NCI-H82 (cell line): Measurements from ENCODE around the gene HDHD3.
"Not testable (repeated sequence)": the region's sequence is repeated elsewhere in the genome, so short reads cannot be mapped to it uniquely, and the experiment has no call there.

Experiments
- DNase-seq: peaks from one replicate; lab custom pipeline; 2025; lab: John Stamatoyannopoulos, UW

HDHD3 gene

GRCh38 chr9:113389451-113389850, 12.7 kb upstream of the HDHD3 start:
- no peak for DNase-seq

- DNase-seq = no peak
Measured at GRCh38 chr9:113388833-113389232, 12.0 kb upstream of the HDHD3 start.

GRCh38 chr9:113387560-113388230, 10.9 kb upstream of the HDHD3 start:
- no peak for DNase-seq

DNA sequence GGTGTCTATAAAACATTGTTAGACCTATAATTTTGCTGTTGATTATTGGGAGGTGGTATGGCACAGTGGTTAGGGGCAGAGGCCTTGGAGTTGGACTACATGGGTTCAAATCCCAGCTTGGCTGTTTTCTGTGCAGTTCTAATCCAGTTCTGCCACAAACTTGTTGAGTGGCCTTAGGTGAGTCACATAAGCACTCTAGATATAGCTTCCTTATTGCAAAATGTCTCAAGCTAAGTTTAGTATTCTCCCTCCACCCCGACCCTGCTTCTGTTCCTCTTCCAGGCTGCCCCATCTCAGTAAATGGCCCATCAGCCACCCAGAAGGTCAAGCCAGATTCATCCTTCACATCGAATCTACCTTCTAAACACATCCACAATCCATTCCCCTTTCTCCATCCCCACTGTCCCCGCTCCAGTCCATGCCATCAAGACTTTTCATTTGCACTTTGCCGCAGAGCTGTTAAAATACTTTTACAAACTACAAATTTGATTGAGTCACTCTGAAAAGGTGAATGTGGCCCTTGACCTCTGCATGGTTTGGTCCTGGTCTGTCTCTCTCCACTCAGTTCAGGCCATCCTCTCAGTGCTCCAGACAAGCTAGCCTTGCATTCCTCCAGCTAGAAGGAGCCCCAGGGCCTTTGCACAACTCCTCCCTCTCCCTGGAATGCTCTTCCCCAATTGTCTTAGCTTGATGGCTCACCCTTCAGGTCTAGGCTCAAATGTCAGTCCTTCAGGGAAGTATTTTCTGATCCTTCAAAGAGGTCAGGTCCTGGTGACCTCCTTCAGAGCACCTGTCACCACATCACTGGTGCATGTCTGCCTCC, 10.0 kb upstream of the HDHD3 start:
- no peak for DNase-seq

GRCh38 chr9:113381909-113382411, 5.2 kb upstream of the HDHD3 start:
- DNase-seq = no peak

- not testable (repeated sequence) for DNase-seq
Measured at GRCh38 chr9:113381441-113381840, 4.7 kb upstream of the HDHD3 start.

- DNase-seq = no peak
Measured at GRCh38 chr9:113380869-113381378, 4.1 kb upstream of the HDHD3 start.

GRCh38 chr9:113379829-113380210, 3.0 kb upstream of the HDHD3 start:
- not testable (repeated sequence) for DNase-seq

DNA sequence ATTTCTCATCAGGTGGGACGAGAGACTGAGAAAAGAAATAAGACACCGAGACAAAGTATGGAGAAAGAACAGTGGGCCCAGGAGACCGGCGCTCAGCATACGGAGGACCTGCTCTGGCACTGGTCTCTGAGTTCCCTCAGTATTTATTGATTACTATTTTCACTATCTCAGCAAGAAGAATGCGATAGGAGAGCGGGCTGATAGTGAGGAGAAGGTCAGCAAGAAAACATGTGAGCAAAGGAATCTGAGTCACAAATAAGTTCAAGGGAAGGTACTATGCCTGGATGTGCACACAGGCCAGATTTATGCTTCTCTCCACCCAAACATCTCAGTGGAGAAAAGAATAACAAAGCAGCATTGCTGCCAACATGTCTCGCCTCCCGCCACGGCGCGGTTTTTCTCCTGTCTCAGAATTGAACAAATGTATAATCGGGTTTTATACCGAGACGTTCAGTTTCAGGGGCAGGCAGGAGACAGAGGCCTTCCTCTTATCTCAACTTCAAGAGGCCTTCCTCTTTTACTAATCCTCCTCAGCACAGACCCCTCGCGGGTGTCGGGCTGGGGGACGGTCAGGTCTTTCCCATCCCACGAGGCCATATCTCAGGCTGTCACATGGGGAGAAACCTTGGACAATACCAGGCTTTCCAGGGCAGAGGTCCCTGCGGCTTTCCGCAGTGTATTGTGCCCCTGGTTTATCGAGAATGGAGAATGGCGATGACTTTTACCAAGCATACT, 2.5 kb upstream of the HDHD3 start:
- DNase-seq = not testable (repeated sequence)

- no peak for DNase-seq
Measured at GRCh38 chr9:113375057-113376023, 1.4 kb downstream of the HDHD3 start.

DNA sequence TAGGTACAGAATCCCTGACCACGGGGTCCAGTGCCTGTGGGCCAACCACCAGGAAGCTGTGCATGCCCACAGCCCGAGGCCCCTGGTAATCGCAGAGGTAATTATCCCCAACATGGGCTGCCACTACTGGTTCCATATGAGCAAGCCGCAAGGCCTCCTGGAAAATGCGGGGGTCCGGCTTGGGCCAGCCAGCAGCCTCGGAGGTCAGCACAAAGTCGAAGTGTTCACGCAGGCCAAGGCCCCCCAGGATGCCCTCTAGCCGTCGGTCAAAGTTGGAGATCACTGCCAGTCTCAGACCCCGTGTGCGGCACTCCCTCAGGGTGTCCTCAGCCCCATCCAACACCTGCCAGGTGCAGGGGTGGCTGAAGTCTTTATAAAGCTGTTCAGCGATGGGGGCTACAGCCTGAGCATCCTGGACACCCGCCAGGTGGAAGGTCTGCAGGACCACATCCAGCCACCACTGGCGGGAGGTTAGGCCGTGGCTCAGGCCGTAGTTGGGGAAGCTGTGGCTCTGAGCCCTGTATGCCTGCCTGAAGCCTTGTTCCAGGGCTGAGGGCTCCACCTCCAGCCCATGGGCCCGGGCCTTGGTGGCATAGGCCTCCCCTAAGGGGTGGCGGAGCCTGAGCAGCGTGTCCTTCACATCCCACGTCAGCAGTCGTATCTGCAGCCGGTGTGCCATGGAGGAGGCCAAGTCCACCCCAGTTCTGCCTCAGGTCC, 3.0 kb downstream of the HDHD3 start:
- no peak for DNase-seq

DNA sequence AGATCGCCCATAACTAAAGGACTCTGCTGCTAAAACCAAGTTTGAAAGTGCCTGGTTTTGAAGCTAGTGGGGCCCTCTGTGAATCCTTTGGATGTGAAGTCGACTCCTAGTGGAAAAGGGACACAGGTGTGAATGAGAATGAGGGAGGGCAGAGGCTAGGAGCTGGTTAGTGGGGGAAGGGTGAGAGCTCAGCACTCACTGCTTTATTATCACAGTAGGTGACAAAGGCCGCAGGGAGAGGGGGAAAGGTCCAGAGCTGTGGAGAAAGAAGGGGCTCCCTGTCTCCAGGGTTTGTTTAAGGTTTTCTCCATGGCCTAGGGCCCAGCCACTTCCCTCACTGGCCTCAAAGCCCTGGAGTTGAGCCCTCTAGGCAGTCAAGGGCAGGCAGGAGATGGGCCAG, 3.5 kb downstream of the HDHD3 start:
- DNase-seq = no peak

GRCh38 chr9:113372059-113372458, 4.7 kb downstream of the HDHD3 start:
- DNase-seq = no peak

DNA sequence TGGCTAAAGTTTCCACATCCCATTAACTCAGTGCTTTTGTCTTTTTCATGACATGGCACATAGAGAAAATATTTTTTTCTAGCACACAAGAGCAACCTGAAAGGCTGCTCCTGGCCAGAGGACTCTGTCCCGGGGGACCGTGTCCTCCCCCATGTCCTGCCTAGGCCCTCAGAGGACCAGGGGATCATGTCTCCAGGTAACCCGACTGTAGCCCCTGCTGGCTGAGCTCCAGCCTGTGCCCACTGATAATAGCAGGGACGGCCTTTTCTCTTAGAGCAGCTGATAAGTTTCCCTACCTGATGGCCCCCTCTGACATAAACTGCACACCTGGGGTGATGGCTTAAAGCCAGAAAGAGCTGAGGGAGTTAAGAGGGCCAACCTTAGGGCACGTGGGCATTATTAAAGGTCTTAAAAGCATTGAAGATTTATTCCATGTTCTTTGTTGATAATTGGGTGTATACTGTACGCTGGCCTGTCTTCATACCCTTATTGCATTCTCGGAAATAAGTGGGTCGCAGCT, 5.9 kb downstream of the HDHD3 start:
- DNase-seq = no peak

DNA sequence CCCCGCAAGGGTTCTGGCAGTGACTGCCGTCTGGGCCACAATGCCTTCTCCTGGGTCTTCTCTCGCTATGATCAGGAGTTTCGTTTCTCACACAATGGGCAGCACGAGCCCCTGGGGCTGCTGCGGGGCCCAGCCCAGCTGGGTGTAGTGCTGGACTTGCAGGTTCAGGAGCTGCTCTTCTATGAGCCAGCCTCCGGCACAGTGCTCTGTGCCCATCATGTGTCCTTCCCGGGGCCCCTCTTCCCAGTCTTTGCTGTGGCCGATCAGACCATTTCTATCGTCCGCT, 7.0 kb downstream of the HDHD3 start:
- DNase-seq = no peak

GRCh38 chr9:113368982-113369854, 7.6 kb downstream of the HDHD3 start:
- no peak for DNase-seq

DNA sequence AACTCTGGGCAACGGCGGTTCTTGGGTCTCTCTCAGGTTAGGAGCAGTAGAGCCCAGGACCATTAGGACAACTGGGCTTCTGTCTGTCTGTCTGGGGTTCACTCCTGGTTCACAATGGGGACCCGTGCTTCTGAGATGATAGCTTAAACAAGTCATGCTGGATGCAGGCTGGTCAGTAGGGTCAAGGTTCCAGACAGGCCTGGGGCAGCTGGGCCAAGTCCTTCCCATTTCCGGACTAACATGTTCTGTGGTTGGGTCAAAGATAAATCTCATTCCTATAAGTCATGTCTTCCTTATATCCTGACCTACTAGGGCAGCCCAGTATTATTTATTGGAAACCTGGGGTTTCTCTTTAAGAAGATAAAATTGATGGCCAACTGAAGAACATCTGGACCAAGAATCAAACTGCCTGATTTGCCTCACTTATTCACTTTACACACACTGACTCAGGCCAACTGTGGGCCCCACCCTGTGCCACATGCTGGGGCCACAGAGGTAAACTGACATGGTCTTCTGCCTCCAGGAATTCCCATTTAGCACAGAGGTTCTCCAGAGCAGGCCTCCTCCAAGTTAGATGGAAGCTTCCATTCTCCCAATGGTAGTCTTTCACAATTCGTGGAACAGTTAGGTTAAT, 8.3 kb downstream of the HDHD3 start:
- DNase-seq = no peak

- not testable (repeated sequence) for DNase-seq
Measured at GRCh38 chr9:113365652-113366051, 11.1 kb downstream of the HDHD3 start.

- DNase-seq = no peak
Measured at GRCh38 chr9:113364951-113365350, 11.8 kb downstream of the HDHD3 start.
